Endometrium (tissue), 2 donors: ENCODE results near the gene FAM53B.

ENCODE experiments used
- FAIRE-seq: peaks from 2 replicates; lab custom pipeline; 2012; peaks lifted over from hg19 to GRCh38; lab: Jason Lieb, UNC
- donor health status: control.
- donor health status: control.

The FAM53B gene

GRCh38 chr10:124728071-124728829 is 15.9 kb downstream of the FAM53B start:
- no peak for FAIRE-seq

GRCh38 chr10:124727361-124727960 is 16.7 kb downstream of the FAM53B start:
- FAIRE-seq = no peak

- FAIRE-seq = no peak
Observed at GRCh38 chr10:124725791-124726190, 18.4 kb downstream of the FAM53B start.

- no peak for FAIRE-seq
Observed at GRCh38 chr10:124725171-124725631, 19.0 kb downstream of the FAM53B start.

GRCh38 chr10:124724279-124725027 is 19.7 kb downstream of the FAM53B start:
- FAIRE-seq = no peak

GRCh38 chr10:124723826-124724225 is 20.4 kb downstream of the FAM53B start:
- no peak for FAIRE-seq

- no peak for FAIRE-seq
Observed at GRCh38 chr10:124722798-124723783, 21.1 kb downstream of the FAM53B start.

- no peak for FAIRE-seq
Observed at GRCh38 chr10:124721330-124722045, 22.7 kb downstream of the FAM53B start.

GRCh38 chr10:124719213-124719851 is 24.8 kb downstream of the FAM53B start:
- FAIRE-seq = no peak

- no peak for FAIRE-seq
Observed at GRCh38 chr10:124717911-124718741, 26.1 kb downstream of the FAM53B start.

- no peak for FAIRE-seq
Observed at GRCh38 chr10:124717041-124717757, 27.0 kb downstream of the FAM53B start.

- FAIRE-seq = peak; percentile 4
Observed at GRCh38 chr10:124716369-124716768, 27.8 kb downstream of the FAM53B start.

GRCh38 chr10:124715439-124715838 is 28.7 kb downstream of the FAM53B start:
- no peak for FAIRE-seq

GRCh38 chr10:124713679-124714255 is 30.4 kb downstream of the FAM53B start:
- FAIRE-seq = no peak

- no peak for FAIRE-seq
Observed at GRCh38 chr10:124712704-124713407, 31.3 kb downstream of the FAM53B start.

GRCh38 chr10:124711145-124711544 is 33.0 kb downstream of the FAM53B start:
- no peak for FAIRE-seq

GRCh38 chr10:124710266-124710881 is 33.8 kb downstream of the FAM53B start:
- no peak for FAIRE-seq
